ENCODE measurements around the gene JUP.

The JUP gene

DNA sequence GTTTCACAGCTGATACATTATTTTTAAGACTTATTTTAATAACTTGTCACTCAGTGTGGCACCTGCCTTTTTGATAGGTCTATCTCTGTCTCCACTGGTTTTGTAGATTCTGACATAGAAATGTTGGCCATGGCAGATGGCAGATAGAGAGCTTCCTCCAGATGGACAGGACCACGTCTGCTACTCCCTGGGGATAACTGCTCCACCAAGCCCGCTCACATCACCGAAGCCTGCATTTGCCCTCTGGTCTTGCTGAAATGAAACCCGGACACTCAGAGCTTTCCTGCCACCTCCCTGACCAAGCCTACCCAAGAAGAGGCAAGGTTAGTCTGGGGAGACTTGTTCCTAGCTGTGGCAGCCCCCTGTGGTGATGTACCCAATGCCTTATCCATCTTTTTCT, 35.6 kb downstream of the JUP start:
- peak; percentile 66 to 91 for DNase-seq

DNA sequence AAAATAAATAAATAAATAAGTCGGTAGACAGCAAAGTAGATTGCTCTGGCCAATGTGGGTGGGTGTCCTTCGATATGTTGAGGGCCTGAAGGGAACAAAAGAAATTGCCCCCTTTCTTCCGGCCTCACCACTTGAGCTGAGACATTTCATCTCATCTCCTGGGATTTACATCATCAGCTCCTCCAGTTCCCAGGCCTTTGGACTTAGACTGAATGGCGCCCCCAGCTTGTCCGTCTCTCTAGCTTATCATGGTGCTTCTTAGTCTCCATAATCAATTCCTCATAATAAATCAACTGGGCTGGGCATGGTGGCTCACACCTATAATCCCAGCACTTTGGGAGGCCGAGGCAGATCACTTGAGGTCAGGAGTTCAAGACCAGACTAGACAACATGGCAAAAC, 38.2 kb downstream of the JUP start:
- DNase-seq: no peak

DNA sequence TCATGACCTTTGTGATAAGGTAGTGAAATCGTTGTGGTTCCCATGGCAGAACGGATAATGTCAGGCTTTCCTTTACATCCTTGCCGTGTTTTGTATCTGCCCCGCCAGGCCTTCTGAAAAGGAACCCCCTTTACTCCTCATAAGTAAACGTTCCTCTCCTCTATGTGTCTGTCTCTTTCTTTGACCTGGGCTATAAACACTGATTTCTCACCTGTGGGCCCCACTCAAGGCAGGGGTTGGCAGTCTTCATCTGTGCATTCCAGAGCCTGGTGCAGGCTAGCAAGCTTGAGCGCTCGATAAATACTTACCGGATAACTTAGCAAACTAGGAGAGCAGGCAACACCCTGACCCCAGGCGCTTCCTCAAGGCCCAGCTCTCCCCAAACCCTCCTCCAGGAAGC, 44.8 kb downstream of the JUP start:
- no peak for DNase-seq

DNA sequence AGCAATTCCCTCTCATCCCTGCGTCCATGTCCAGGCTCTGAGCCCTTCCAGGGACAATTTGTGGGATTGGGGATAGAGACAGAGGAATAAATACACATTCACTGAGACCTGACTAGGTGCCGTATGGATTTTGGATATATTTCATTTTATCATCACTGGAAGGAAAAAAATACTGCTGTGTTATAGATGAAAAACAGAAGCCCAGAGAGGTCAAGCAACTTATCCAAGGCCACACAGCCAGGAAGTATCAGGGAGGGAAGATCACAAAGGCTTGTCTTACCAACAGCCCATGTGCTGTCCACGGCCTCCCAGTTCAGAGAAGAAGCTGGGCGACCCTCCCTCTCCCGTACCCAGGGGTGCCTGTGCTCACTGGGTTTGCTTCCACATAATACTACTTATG, 46.0 kb downstream of the JUP start:
- DNase-seq: no peak

DNA sequence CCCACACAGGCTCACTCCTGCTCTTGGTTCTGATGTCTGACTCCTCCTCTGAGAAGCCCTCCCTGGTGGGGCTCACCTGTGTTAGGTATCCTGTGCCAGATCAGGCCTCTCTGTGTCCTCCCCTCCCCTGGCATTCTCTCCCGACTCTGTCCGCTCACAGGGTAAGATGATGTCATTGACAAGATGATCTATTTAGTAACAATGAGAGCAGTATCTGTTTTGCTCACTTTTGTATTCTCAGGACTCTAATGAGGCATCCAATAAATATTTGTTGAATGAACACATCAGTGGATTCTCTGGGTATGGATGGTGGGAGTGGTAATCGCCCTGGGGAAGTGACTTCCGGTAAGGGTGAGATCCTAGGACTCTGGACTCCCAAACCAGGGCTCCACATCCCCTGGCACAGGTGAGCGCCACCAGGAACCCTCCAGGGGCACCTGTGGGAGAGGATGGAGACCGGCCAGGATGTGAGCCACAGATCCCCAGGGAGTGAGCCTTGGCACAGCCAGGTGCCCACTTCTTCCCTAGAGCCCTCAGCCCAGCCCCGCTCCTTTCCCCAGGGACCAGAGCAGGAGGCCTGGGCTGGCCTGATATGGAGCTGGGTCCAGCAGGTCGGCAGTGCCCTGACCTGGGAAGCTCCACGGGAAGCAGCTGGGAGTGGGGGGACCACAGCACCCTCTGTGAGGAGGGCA, 46.7 kb downstream of the JUP start:
- no peak for DNase-seq

DNA sequence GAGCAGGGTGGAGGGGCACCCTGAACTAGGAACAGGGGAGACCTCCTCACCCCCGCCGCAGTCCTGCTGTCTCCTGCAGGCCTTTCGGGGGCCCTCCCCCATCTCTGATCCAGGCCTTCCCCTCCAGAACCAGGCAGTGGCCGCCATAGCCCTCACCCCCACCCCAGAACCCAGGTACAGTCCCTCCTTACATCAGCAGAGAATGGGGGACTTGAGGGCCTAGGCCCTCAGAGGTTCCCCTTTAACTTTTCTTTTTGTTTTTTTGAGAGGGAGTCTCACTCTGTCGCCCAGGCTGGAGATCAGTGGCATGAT, 47.8 kb downstream of the JUP start:
- no peak for DNase-seq

DNA sequence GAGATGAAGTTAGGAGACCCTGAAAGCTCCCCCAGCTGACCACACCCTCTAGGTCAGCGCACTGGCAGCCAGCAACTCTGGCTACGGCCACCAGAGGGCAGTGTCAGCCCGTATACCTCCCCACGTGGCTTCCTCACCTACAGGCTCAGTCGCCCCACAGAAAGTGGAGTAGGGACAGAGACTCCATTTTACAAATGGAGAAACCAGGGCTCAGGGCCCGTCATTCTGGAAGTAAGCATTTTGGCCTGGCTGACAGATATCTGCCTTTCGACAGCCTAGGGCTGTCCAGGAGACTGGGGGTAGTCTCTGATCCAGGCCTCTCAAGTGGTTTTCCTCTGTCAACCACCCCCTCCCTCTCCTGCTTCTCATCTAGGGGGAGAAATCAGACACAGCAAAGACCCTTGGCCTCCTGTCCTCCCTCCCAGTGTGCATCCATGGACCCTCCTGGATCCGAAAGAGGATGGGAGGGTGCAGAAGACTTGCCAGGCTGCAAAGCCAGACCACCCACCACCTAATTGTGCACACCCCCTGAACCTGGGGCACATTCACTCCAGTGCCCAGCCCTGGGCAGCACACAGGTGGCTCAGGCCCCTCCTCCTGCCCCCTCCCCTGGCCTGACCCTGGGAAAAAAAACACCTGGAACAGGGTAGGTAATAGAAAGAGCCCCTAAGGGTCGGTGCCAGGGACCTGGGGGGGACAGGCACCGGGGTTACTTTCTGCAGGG, 48.3 kb downstream of the JUP start:
- DNase-seq: peak; percentile 73 to 87

DNA sequence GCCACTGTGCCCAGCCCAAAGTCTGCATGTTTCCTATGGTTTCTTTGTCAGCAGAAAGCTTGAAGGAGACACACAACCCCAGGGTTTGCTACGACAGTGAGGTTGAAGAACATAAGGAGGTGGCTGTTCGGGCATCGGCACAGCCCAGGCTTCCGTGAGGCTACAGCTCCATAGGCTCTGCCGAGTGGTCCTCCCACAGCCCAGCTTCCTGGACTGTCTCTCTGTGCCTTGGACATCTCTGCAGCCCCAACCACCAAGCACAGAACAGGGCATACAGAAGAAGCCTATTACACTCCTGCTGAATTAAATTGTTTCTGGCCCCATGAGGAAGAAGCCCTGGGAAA, 48.9 kb downstream of the JUP start:
- DNase-seq: no peak

DNA sequence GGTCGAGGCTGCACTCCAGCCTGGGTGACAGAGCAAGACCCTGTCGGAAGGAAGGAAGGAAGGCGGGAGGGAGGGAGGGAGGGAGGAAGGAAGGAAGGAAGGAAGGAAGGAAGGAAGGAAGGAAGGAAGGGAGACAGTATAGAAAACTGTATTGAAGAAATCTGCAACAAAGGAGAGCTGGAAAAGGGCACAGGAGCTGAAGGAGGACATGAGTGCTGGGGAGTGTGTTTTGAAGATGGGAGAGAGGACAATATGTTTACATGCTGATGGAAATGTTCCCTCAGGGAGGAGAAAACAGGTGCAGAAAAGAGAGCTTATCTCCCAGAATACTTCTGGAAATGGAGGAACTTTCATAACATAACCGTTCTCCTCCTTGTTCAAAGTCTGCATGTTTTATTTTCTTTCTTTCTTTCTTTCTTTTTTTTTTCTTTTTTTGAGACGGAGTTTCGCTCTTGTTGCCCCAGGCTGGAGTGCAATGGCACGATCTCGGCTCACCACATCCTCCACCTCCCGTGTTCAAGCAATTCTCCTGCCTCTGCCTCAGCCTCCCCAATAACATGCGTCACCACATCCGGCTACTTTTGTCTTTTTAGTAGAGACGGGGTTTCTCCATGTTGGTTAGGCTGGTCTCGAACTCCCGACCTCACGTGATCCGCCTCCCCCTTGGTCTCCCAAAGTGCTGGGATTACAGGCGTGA, 49.4 kb downstream of the JUP start:
- no peak for DNase-seq

DNA sequence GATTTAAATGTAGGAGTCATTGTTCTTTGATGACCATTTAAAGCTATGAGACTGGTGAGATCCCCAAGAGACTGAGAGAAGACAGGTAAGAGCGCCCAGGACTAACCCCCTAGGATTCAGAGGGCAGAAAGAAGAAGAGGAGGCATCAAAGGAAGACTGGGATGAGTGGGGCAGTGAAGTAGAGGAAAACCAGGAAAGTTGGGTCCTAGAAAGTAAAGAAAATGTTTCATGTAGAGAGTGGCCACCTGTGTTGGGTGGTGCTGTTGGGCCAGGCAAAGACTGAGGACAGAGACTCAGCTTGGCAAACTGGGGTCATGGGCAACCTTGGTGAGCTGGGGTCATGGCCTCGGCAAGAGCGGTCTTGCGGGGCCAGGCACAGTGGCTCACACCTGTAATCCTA, 50.8 kb downstream of the JUP start:
- no peak for DNase-seq

DNA sequence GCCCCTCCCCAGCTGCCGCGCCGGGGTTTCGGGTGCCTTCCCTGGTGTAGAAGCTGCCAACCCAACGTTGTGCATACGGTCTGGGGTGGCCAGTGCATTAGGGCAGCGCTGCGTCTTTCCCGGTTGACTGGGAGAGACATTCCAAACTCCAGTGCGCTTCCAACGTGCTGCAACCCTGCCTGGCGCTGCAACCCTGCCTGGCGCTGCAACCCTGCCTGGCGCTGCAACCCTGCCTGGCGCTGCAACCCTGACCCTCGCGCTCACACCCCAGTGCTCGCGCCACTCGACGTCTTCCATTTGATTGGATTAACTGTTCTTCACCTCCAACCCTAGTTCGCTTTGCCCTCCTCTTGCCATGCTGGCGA, 51.6 kb downstream of the JUP start:
- peak in 1 of 2 experiments; percentile 45 for DNase-seq

DNA sequence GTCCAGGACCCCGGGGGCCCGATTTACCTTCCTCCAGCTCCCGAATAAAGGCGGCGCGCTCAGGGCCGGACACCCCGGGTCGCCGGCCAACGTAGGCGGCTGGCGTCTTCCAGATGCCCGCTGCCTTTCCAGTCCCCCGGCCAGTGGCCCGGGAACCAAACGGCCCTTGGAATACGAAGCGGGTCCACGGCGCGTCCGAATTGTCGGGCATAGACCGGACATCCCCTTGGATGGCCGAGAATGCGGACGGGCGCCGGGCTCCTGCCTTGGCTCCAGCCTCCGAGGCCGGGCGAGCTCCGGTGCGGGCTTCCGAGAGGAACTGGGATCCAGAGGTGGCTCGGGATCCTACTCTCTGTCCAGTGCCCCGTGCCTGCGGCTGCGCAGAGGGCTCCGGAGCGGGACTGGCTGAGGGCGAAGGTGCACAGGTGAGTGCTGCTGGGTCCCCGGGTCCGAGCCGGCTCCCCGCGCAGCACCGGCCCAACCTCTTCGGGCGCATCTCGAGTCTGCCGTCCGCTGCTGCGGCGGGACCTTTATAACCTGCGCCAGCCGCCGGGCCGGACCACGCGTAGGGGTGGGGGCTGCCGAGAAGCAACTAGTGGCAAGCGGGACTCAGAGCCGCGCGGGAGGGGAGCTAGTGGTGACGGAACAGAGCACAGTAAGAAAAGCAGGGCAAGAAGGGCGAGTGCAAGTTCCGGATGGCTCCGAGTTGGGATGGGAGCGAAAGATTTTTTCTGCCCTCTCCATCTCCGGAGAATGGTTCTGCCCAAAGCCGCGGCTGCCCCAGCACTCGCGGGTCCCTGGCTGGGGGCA, 52.2 kb downstream of the JUP start, which contains the start of gene HAP1:
HAP1 (minus strand) TSS at position 505 of the 810 bp plus-strand sequence; CDS start at position 496, 9 bp downstream.
- peak in 1 of 2 experiments; percentile 45 for DNase-seq

DNA sequence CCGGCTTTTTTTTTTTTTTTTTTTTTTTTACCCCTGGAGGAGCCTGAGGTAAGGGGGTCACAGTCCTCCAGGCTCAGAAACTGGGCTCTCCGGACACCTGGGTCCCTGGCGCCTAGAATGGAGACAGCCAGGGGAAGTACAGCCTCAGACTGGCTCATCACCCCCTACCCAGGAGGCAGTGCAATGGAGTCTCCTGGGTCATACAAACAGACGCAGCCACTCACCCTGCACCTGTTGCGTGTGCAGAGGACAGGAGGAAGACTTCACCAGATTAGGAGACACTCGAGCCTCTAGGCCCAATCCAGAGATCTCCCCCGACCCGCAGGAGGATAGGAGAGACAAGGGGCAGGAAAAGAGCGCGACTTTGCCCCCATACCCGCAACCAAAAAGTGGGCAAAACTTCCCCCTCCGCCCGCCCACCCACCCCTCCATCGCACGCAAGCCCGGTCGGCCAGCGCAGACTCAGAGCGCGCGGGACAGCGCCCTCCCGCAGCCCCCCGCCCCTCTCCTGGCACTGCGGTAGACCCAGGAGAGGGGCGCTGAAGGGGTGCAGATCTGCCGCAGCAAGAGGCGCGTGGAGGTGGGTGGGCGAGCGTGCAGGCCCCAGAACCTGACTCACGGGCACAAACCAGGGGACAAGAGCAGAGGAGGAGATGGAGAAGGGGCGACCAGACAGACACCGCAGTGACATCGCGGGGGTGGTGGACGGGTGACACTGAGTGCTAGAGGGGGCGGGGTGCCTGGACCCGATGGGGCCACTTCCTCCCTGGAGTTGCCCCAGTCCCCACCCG, 53.0 kb downstream of the JUP start:
- peak; percentile 35 to 71 for DNase-seq

DNA sequence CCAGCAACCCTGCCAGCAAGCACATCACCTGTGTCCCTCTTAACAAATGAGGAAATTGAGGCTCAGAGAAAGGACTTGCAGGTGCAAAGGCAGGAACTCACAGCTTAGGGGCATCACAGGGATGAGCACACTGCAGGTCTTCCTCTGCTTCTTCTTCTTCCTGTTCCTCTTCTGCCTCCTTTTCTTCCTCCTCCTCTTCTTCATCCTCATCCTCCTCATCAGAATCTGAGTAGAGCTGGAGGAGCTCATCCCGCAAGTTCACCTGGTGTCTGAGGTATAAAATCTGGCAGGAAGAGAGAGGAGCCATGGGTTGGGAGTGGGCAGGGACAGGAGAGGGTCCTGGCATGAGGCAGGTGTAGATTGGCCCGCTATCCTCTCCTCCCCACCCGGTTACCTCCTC, 54.7 kb downstream of the JUP start:
- DNase-seq: no peak

DNA sequence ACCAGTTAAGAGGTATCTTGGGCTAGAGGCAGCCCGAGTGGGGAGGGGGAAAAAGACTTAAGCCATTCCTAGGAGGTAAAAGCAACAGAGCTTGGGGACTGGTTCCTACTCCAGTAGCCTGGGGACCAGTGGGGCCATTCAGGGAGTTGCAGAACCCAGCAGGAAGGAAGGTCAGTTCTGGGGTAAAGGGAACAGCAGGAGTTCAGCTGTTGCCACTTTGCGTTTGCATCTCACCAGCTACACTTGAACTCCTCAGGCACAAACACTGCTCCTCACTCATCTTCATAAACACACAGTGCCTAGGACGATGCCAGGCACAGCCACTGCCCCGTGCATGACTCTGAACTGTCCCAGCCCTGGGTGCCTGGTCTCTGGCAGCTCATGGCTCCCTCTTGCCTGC, 56.0 kb downstream of the JUP start:
- no peak for DNase-seq

DNA sequence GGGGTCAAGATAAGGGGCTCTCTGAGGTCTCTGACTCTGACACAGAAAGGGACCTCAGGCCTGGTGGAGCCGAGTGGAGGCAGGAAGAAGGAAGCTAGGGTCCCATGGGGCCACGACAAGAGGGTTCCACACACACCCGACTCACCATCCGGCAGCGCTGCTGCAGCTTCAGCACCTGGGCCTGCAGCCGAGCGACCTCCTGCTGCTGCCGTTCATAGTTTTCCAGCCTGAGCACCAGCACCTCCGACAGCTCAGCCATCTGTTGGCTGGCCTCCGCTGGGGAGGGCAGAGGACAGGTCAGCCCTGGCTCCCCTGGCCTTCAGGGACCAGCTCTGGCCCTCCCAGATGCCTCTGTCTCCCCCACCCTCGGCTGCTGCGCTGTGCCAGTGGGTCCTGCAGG, 58.5 kb downstream of the JUP start:
- no peak for DNase-seq

DNA sequence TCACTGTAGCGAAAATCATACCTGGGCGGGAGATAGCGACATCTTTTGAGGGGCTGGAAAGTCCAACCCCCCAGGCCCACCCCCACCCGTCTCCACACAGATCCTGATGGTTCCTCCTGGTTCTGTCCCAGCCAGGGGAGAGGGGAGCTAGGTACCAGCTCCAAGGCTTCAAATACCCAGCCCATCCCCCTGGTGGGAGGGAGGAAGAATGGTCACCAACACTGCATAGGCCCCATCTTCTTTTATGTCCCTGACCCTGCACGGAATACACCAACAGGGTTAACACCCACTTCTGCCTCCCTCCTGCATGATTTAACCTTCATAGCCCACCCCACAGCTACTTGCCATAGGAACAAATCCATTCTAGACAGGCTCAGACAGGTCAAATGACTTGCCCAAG, 61.4 kb downstream of the JUP start:
- DNase-seq: no peak

DNA sequence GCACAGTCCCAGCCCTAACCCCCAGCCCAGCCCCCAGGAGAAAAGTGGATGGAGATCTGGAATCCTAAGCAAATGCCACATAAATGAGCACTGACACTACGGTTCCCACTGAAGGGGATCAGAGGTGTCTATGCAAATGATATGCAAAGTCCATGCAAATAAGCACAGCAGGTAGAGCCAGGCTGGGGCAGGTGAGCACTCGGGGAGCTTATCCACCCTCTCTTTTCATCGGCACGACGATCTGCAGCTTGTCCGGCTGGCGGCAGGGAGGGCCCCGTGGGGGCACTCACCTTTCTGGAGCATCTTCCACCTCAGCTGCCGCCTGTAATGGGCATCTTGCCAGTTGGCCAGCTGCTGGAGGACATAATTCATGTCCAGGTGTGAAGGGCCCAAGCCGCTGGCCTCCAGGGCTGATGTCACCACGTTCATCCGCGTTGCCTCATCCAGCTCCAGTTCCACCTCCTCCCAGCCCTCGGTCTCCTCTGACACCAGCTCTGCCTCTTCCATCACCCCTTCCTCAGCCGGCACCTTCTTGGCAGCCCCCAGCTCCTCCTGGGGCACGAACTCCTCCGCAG, 61.9 kb downstream of the JUP start:
- peak in 1 of 2 experiments; percentile 28 for DNase-seq

DNA sequence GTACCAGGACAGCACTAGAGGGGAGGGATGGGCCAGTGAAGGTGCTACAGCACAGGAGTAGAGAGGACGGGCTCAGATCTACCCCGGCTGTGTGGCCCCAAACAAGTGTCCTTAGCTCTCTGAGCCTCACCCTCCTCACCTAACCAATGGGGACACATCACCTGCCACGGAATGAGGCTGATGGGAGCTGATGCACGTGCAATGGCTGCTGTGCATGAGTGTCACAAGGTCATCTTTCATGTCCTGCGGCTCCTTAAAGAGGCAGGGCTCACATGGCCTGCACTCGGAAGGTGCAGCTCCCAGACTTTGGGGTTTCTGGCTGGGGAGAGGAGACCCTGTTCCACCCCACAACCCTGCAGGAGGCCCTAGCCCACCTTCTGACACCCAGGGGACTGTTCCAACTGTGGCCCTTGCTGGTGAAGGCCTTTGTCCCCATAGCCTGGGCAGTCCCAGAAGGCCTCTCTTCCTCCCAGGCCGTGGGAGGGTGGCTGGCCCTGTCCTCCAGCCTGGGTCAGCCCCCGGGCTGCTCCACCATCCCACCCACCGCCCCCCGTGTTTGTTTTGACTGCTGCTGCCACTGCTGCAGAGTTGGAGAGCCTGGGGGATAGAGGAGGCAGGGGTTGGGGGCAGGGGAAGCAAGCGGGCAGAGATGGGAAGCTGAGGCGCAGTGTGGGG, 62.6 kb downstream of the JUP start:
- DNase-seq: no peak

DNA sequence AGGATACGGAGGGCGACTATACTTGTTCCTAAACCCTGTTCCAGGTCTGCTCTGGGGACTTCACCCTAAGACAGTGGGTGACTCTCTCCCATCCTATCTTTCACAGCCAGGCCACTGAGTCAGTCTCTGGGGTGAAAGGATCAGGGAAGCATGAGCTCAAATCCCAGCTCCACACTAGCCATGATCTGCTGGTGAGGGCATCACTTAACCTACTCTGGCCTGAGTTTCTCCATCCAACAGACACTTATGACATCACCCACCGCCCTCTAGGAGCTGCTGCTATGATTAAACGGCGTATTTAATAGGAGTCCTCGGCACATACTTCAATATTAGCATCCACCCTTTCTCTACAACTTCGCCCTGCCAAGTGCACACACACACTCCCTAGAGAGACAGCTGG, 64.3 kb downstream of the JUP start:
- DNase-seq: no peak

DNA sequence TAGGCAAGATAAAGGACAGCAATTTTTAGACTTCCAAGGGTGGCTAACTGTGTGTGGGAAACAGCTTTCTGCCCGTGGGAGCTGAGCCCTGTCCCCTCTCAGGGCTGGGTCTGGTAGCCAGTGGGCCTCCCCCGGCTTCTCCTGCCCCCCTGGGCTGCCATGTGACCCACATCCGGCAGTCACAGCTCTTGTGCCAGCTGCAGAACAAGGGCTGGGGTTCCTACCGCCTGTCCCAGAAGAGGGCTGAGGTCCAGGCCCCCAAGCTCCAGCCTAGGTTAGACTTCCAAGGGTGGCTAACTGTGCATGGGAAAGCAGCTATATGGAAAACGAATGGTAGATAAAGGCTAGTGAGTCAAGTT, 68.2 kb downstream of the JUP start:
- no peak for DNase-seq

All from NCI-H524 (cell line).